ENCODE results near the gene AGT.

- TF ChIP-seq CTCF (IDR thresholded peaks at IDR 0.05; ENCODE audit: insufficient read depth, low read length, poor library complexity, severe bottlenecking) (no peak), EZH2phosphoT487 (conservative IDR thresholded peaks at IDR 0.05; ENCODE audit: low read length) (no peak)
These were observed 19.5 kb downstream of the AGT start for GRCh38 chr1:230694464-230694863.

All from SU-DHL-6 (cell line).